Tibial nerve (tissue), 4 donors: Measurements from ENCODE around the gene MUC13. TPM values are rescaled to one million over a fixed set of nuclear protein-coding genes. Genes with fewer than 3 reads are reported as not detected.

Experiments used
- DNase-seq, 2 donors: peaks; one replicate each; pipeline ENCODE4 v3.0.0-alpha.2; 2019; ENCODE audit warnings: low spot score in 2 of 2
- H3K27ac ChIP-seq, 4 donors: fragments of 200-600 bp; sonication (generic) in 3 of 4; one replicate each; pipeline ENCODE4 v1.5.1; 2017 to 2019; ENCODE audit warnings: mild to moderate bottlenecking in 1 of 4
- H3K27me3 ChIP-seq, 2 donors: fragments of 200-600 bp; sonication (generic) in 1 of 2; one replicate each; pipeline versions ENCODE4 v1.5.1 to v1.6.0; 2017 to 2019
- H3K36me3 ChIP-seq, 3 donors: fragments of 200-600 bp; sonication (generic); one replicate each; pipeline ENCODE4 v1.5.1; 2018 to 2019
- H3K4me1 ChIP-seq, 4 donors: fragments of 200-600 bp; sonication (generic) in 3 of 4; one replicate each; pipeline ENCODE4 v1.5.1; 2017 to 2019
- H3K4me3 ChIP-seq, 4 donors: fragments of 200-600 bp; sonication (generic) in 3 of 4; one replicate each; pipeline ENCODE4 v1.5.1; 2017 to 2019; ENCODE audit warnings: mild to moderate bottlenecking in 1 of 4, moderate library complexity in 1 of 4
- H3K9me3 ChIP-seq, 4 donors: fragments of 200-600 bp; sonication (generic) in 3 of 4; one replicate each; pipeline ENCODE4 v1.5.1; 2017 to 2019
- EP300 ChIP-seq, 2 donors: sonication (generic); formaldehyde crosslinking; IDR thresholded peaks; one replicate each; pipeline ENCODE4 v1.6.1; 2017; ENCODE audit warnings: antibody characterized with exemption in 2 of 2, mild to moderate bottlenecking in 1 of 2
- POLR2A ChIP-seq, 2 donors: fragments of 450-650 bp; IDR thresholded peaks; one replicate each; pipeline ENCODE4 v1.6.1; 2017; ENCODE audit warnings: antibody characterized with exemption in 2 of 2, mild to moderate bottlenecking in 2 of 2, moderate library complexity in 2 of 2
- WGBS, 2 donors: methylation state at CpG; one replicate each; pipeline ENCODE4 v1.1.5; 2018; 5-methylcytosine and 5-hydroxymethylcytosine counted together
- total RNA-seq, 4 donors: library from RNA; depleted of rRNA; stranded (reverse); fragments of >200 nt; gene quantifications; one replicate each; pipeline ENCODE4 v1.1.0, GENCODE V29; 2016
- TF ChIP-seq, protein P1 (sequence below), 5 experiments: fragments of 200-600 bp in 3 of 5; fragments of 450-650 bp in 2 of 5; sonication (generic) in 3 of 5; IDR thresholded peaks; one replicate each; pipeline ENCODE4 v1.5.1; 2016 to 2019; ENCODE audit warnings: antibody characterized with exemption in 5 of 5, mild to moderate bottlenecking in 3 of 5, moderate library complexity in 2 of 5

The MUC13 gene
- total RNA-seq, 4 donors from 2014 or later = not detected

DNA sequence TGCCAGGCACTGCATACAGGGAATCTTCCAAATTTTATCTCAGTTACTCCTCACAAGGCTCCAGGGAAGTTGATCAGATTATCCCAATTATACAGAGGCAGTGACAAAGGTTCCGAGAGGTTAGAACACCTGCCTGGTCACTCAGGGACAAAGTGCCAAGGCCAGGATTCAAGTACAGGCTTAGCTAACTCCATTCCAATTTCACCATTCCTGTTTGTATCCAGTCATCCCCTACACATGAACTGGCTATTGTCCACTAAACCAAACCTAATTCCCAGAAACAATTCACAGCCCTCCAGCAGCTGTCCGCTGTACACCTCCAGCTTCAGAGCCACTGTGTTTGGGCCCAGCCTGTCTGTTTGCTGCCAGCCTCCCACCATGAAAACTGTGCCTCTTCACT, 16.0 kb downstream of the MUC13 start:
- H3K36me3 ChIP-seq = no peaks in the 10 kb centered on the region
- no peak overlapping the region for H3K4me3 ChIP-seq
- no peaks in the 10 kb centered on the region for H3K4me1 ChIP-seq
- no peak overlapping the region for H3K27ac ChIP-seq
- WGBS, 2 donors = 91 to 97% methylated on average over 2 of the region's 2 CpGs
- H3K27me3 ChIP-seq = no peaks in the 10 kb centered on the region
- TF ChIP-seq POLR2A (IDR thresholded peaks at IDR 0.05) (no peak), EP300 (IDR thresholded peaks at IDR 0.05) (no peak)
- TF ChIP-seq, protein P1, sequence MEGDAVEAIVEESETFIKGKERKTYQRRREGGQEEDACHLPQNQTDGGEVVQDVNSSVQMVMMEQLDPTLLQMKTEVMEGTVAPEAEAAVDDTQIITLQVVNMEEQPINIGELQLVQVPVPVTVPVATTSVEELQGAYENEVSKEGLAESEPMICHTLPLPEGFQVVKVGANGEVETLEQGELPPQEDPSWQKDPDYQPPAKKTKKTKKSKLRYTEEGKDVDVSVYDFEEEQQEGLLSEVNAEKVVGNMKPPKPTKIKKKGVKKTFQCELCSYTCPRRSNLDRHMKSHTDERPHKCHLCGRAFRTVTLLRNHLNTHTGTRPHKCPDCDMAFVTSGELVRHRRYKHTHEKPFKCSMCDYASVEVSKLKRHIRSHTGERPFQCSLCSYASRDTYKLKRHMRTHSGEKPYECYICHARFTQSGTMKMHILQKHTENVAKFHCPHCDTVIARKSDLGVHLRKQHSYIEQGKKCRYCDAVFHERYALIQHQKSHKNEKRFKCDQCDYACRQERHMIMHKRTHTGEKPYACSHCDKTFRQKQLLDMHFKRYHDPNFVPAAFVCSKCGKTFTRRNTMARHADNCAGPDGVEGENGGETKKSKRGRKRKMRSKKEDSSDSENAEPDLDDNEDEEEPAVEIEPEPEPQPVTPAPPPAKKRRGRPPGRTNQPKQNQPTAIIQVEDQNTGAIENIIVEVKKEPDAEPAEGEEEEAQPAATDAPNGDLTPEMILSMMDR (IDR thresholded peaks at IDR 0.05) = no peak
- DNase-seq = no peak
- H3K9me3 ChIP-seq = no peaks in the 10 kb centered on the region

DNA sequence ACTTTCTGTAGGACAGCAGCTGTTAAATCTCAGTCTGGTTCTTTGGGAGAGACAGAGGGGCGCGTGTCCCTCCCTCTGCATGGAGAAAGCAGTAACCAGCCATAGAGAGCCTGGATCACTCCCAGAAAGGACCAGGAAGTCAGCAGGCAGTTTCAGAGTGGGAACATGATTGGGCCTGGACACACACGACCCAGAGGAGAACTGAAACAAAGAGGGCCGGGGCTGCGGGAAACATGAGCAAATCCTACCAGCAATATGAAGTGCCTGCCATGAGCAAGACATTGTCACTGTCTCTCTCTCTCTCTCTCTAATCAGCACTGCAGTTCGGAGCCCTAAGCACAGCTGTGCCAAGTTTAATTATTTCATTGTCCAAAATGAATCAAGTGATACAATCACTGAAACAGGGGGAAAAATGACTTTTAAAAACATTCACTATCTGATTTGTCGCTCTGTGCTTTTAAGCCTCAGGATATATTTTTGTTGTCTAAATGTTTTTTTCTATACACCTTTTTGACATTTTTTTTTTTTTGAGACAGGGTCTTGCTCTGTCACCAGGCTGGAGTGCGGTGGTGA, 17.6 kb downstream of the MUC13 start:
- WGBS, 2 donors = 51 to 54% methylated on average over 8 of the region's 8 CpGs
- no peak overlapping the region for H3K4me3 ChIP-seq
- no peak for DNase-seq
- no peaks in the 10 kb centered on the region for H3K36me3 ChIP-seq
- H3K9me3 ChIP-seq = no peaks in the 10 kb centered on the region
- no peak overlapping the region for H3K27ac ChIP-seq
- no peaks in the 10 kb centered on the region for H3K27me3 ChIP-seq
- H3K4me1 ChIP-seq = no peaks in the 10 kb centered on the region
- TF ChIP-seq POLR2A (IDR thresholded peaks at IDR 0.05) (no peak), EP300 (IDR thresholded peaks at IDR 0.05) (no peak)
- TF ChIP-seq, protein P1 (IDR thresholded peaks at IDR 0.05) = no peak

DNA sequence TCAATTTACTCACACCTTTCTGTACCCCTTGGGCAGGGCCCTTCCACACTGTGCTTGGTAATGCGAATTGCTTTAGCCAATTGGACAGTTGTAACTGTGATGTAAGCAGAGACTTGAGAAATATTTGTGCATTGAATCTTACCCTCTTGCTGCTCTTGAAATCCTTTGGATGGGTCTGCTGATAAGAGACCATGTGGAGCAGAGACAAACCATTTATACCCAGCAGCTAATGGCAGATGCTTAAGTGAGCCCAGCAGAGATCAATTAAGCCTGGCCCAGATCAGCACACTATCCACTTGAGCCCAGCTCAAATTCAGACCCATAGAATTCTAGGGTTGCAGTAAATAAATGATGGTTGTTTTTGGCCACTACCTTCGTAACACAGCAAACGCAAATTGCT, 19.3 kb downstream of the MUC13 start:
- no peak for DNase-seq
- Histone ChIP-seq H3K9me3 (no peaks in the 10 kb centered on the region), H3K36me3 (no peaks in the 10 kb centered on the region), H3K27me3 (no peaks in the 10 kb centered on the region), H3K4me1 (no peaks in the 10 kb centered on the region), H3K4me3 (no peak overlapping the region), H3K27ac (no peak overlapping the region)
- 91 to 100% methylated on average over 3 of the region's 3 CpGs for WGBS, 2 donors
- TF ChIP-seq, protein P1 (IDR thresholded peaks at IDR 0.05) = no peak
- TF ChIP-seq EP300 (IDR thresholded peaks at IDR 0.05) (no peak), POLR2A (IDR thresholded peaks at IDR 0.05) (no peak)

DNA sequence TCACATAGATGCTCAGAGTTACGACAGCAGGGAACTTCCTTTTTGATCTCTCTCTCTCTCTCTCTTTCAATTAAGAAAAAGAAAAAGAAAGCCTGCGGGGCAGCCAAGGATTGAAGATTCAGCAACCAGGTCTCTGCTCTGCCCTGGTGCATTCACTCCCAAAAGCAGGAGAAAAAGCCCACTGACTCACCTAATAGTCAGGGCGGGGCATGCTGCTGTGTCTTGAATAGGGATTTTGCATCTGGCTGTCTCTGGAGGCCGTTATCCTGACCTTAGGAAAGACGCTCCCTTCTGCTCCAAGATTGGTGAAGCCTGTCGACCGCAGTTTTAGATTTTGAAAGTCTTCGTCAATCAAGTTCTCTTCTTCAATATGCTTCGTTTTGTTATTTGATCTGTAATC, 26.6 kb downstream of the MUC13 start:
- TF ChIP-seq EP300 (IDR thresholded peaks at IDR 0.05) (no peak), POLR2A (IDR thresholded peaks at IDR 0.05) (no peak)
- TF ChIP-seq, protein P1 (IDR thresholded peaks at IDR 0.05) = no peak
- Histone ChIP-seq H3K27me3 (no peaks in the 10 kb centered on the region), H3K9me3 (no peaks in the 10 kb centered on the region), H3K4me1 (no peaks in the 10 kb centered on the region), H3K4me3 (no peak overlapping the region), H3K36me3 (no peaks in the 10 kb centered on the region), H3K27ac (no peak overlapping the region)
- DNase-seq = no peak
- 64 to 72% methylated on average over 9 of the region's 9 CpGs for WGBS, 2 donors

DNA sequence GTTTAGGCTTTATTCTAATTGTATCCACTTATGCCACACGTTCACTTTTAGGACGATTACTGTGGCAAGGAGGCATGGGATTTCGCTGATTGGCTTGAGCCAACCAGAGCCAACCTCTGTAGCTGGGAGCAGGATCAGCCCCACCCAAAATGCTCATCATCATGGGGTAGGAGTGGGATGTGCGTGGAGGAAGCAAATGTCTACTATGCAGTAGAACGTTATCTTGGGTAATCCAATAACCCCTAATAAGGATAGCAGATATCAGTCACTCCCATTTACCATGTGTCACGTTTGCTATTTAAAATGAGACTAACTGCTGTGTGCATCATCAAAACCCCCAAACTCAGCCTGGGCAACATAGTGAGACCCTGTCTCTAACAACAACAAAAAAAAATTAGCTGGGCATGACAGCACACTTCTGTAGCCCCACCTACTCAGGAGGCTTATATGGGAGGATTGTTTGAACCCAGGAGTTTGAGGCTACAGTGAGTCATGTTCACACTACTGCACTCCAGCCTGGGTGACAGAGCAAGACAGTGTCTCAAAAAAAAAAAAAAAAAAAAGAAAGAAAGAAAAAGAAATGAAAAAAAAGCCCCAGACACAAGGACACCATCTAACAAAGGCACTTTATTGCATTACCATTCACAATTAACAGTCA, 29.6 kb downstream of the MUC13 start:
- no peaks in the 10 kb centered on the region for H3K36me3 ChIP-seq
- no peaks in the 10 kb centered on the region for H3K9me3 ChIP-seq
- peaks cover 0 to 15% (median 0%) of the 10 kb centered on the region in 4 donors for H3K4me1 ChIP-seq
- H3K4me3 ChIP-seq = no peak overlapping the region
- WGBS, 2 donors = 87% methylated on average over 6 of the region's 6 CpGs
- no peaks in the 10 kb centered on the region for H3K27me3 ChIP-seq
- no peak overlapping the region for H3K27ac ChIP-seq
- no peak for DNase-seq
- TF ChIP-seq, protein P1 (IDR thresholded peaks at IDR 0.05) = no peak
- TF ChIP-seq EP300 (IDR thresholded peaks at IDR 0.05) (no peak), POLR2A (IDR thresholded peaks at IDR 0.05) (no peak)
